Neural cell (in vitro differentiated cells): ENCODE data around the gene NFE2L1. TPM values are rescaled to one million over a fixed set of nuclear protein-coding genes. Genes with fewer than 3 reads are reported as not detected.
"Not testable (repeated sequence)": the region's sequence is repeated elsewhere in the genome, so short reads cannot be mapped to it uniquely, and the experiment has no call there.

Experiments used
- H2AFZ ChIP-seq: fragments of 200-600, 300-800 bp; sonication (generic), shearing (Covaris generic); 2 replicates; pipeline ENCODE4 v1.6.0; 2014; ENCODE audit warnings: low read depth, mild to moderate bottlenecking, antibody characterized with exemption, low read length, moderate library complexity
- H3F3A ChIP-seq: fragments of 200-600 bp; shearing (Covaris generic); 2 replicates; pipeline ENCODE4 v1.6.1; 2016; ENCODE audit warnings: mild to moderate bottlenecking, moderate library complexity, mixed read lengths, antibody characterized with exemption, low read length; ENCODE audit not compliant: insufficient read depth, poor library complexity, severe bottlenecking
- H3K27ac ChIP-seq: fragments of 200-600, 300-800 bp; sonication (generic), shearing (Covaris generic); 2 replicates; pipeline ENCODE4 v1.5.1; 2014; ENCODE audit warnings: mild to moderate bottlenecking, low read length, moderate library complexity
- H3K27me3 ChIP-seq: fragments of 300-800, 200-600 bp; sonication (generic), shearing (Covaris generic); 2 replicates; pipeline ENCODE4 v1.6.0; 2014; ENCODE audit warnings: mild to moderate bottlenecking, low read depth, low read length, moderate library complexity; ENCODE audit not compliant: insufficient read depth
- H3K36me3 ChIP-seq: fragments of 300-800, 200-600 bp; sonication (generic), shearing (Covaris generic); 2 replicates; pipeline ENCODE4 v1.5.1; 2014; ENCODE audit warnings: mild to moderate bottlenecking, antibody characterized with exemption, low read length, moderate library complexity; ENCODE audit not compliant: insufficient read depth
- H3K4me2 ChIP-seq: fragments of 300-800, 200-600 bp; sonication (generic), shearing (Covaris generic); 2 replicates; pipeline ENCODE4 v1.6.0; 2014; ENCODE audit warnings: mild to moderate bottlenecking, low read length
- H3K4me3 ChIP-seq: fragments of 300-800, 200-600 bp; sonication (generic), shearing (Covaris generic); 2 replicates; pipeline ENCODE4 v1.5.1; 2014; ENCODE audit warnings: mild to moderate bottlenecking, low read length, moderate library complexity
- H3K79me2 ChIP-seq: fragments of 200-600 bp; shearing (Covaris generic); replicated peaks from 2 replicates; pipeline ENCODE4 v1.6.0; 2014; ENCODE audit warnings: mild to moderate bottlenecking, low read length, moderate library complexity; ENCODE audit not compliant: insufficient read depth
- H3K9ac ChIP-seq: fragments of 300-800, 200-600 bp; sonication (generic), shearing (Covaris generic); 2 replicates; pipeline ENCODE4 v1.6.1; 2016; ENCODE audit warnings: mild to moderate bottlenecking, low read length, mixed read lengths
- H3K9me2 ChIP-seq: fragments of 200-600 bp; shearing (Covaris generic); 2 replicates; pipeline ENCODE4 v1.6.1; 2016; ENCODE audit warnings: mild to moderate bottlenecking, low read length, mixed read lengths; ENCODE audit not compliant: insufficient read depth
- H3K9me3 ChIP-seq: fragments of 200-600, 300-800 bp; sonication (generic), shearing (Covaris generic); 2 replicates; pipeline ENCODE4 v1.6.1; 2016; ENCODE audit warnings: mild to moderate bottlenecking, mixed run types, low read length, moderate library complexity, mixed read lengths
- H4K20me1 ChIP-seq: fragments of 200-600 bp; shearing (Covaris generic); 2 replicates; pipeline ENCODE4 v1.6.1; 2016; ENCODE audit warnings: mild to moderate bottlenecking, mixed run types; ENCODE audit not compliant: insufficient read depth
- CTCF ChIP-seq: fragments of 450-650 bp; IDR thresholded peaks from 2 replicates; pipeline ENCODE4 v1.5.1; 2014; ENCODE audit warnings: antibody characterized with exemption, mild to moderate bottlenecking, moderate library complexity; ENCODE audit not compliant: poor library complexity, severe bottlenecking
- EP300 ChIP-seq: fragments of 450-650 bp; conservative IDR thresholded peaks from 2 replicates; pipeline ENCODE4 v1.6.1; 2014; ENCODE audit warnings: antibody characterized with exemption, mild to moderate bottlenecking, moderate library complexity; ENCODE audit not compliant: poor library complexity, severe bottlenecking
- EZH2 ChIP-seq: fragments of 200-600, 300-800 bp; shearing (Covaris generic), sonication (generic); IDR thresholded peaks from 2 replicates; pipeline ENCODE4 v1.6.1; 2014; ENCODE audit warnings: antibody characterized with exemption, low read length, borderline replicate concordance, mild to moderate bottlenecking; ENCODE audit not compliant: insufficient read depth, poor library complexity, severe bottlenecking
- MXI1 ChIP-seq: fragments of 450-650 bp; conservative IDR thresholded peaks from 2 replicates; pipeline ENCODE4 v1.6.1; 2014; ENCODE audit warnings: antibody characterized with exemption, mild to moderate bottlenecking; ENCODE audit not compliant: poor library complexity, severe bottlenecking
- POLR2AphosphoS5 ChIP-seq: IDR thresholded peaks from 2 replicates; pipeline ENCODE4 v1.6.1; 2012
- RAD21 ChIP-seq: fragments of 450-650 bp; conservative IDR thresholded peaks from 2 replicates; pipeline ENCODE4 v1.6.1; 2014; ENCODE audit warnings: antibody characterized with exemption, mild to moderate bottlenecking, moderate library complexity
- REST ChIP-seq: IDR thresholded peaks from 2 replicates; pipeline ENCODE4 v1.6.1; 2012; ENCODE audit warnings: borderline replicate concordance
- SMC3 ChIP-seq: fragments of 450-650 bp; conservative IDR thresholded peaks from 2 replicates; pipeline ENCODE4 v1.6.1; 2014; ENCODE audit warnings: antibody characterized with exemption, mild to moderate bottlenecking, moderate library complexity; ENCODE audit not compliant: poor library complexity
- TAF1 ChIP-seq: IDR thresholded peaks from 2 replicates; pipeline ENCODE4 v1.6.1; 2012; ENCODE audit warnings: low read depth
- polyA plus RNA-seq: library from polyadenylated mRNA; depleted of rRNA; stranded (reverse); fragments of >200 nt; gene quantifications from 2 replicates; pipeline ENCODE4 v1.2.3, GENCODE V29; 2014

NFE2L1 gene
- polyA plus RNA-seq, 1 donor from 2014 or later, result 48.4 TPM

- H3K79me2 ChIP-seq, result no peaks in the 10 kb centered on the region
- H2AFZ ChIP-seq, result no peak overlapping the region
- no peak overlapping the region for H3K4me2 ChIP-seq
- peaks cover 8% of the 10 kb centered on the region for H3F3A ChIP-seq
- no peak for TF ChIP-seq CTCF
- TF ChIP-seq EZH2, result no peak
- TF ChIP-seq RAD21, result no peak
- no peak for TF ChIP-seq SMC3
- TF ChIP-seq MXI1, result no peak
- TF ChIP-seq REST, result no peak
- TF ChIP-seq TAF1, result no peak
- TF ChIP-seq EP300, result no peak
- no peak for TF ChIP-seq POLR2AphosphoS5
- H3K9ac ChIP-seq, result no peak overlapping the region
- no peak overlapping the region for H3K27ac ChIP-seq
- H4K20me1 ChIP-seq, result no peaks in the 10 kb centered on the region
- H3K4me3 ChIP-seq, result no peak overlapping the region
- H3K27me3 ChIP-seq, result no peaks in the 10 kb centered on the region
- no peaks in the 10 kb centered on the region for H3K9me3 ChIP-seq
- no peaks in the 10 kb centered on the region for H3K36me3 ChIP-seq
- no peaks in the 10 kb centered on the region for H3K9me2 ChIP-seq
Measured at GRCh38 chr17:47999582-47999981, 48.6 kb upstream of the NFE2L1 start.

DNA sequence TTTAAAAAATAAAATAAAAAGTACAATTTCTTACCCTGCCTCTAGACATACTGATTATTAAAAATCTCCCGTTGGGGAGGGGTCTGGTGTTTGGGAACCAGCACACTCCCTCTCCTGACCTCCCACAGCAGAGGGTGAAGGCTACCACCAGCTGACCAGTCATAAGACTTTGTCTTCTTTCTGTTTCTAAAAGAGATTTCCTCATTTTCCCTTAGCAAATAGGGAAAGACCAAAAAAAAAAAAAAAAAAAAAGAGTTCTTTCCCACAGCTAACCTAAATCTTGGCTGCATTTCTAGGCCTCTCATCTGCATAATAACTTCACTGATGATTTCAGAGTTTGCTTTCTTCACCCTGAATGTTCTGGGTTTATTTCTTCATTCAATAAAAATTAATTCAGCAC, 47.0 kb upstream of the NFE2L1 start:
- Histone ChIP-seq H3K27ac (no peak overlapping the region), H3K4me2 (no peak overlapping the region), H3K4me3 (no peak overlapping the region), H3K9me3 (no peaks in the 10 kb centered on the region), H2AFZ (no peak overlapping the region), H3K9me2 (no peaks in the 10 kb centered on the region), H3K27me3 (no peaks in the 10 kb centered on the region), H3K36me3 (no peaks in the 10 kb centered on the region), H4K20me1 (no peaks in the 10 kb centered on the region), H3F3A (peaks cover 8% of the 10 kb centered on the region), H3K9ac (no peak overlapping the region), H3K79me2 (no peaks in the 10 kb centered on the region)
- TF ChIP-seq CTCF, result no peak
- TF ChIP-seq RAD21, result no peak
- TF ChIP-seq MXI1, result no peak
- no peak for TF ChIP-seq REST
- no peak for TF ChIP-seq EZH2
- TF ChIP-seq EP300, result no peak
- no peak for TF ChIP-seq TAF1
- no peak for TF ChIP-seq SMC3
- no peak for TF ChIP-seq POLR2AphosphoS5

GRCh38 chr17:48001657-48002056, 46.5 kb upstream of the NFE2L1 start:
- not testable (repeated sequence) for H3K27me3 ChIP-seq, H3K9me2 ChIP-seq, H3K36me3 ChIP-seq, H3K9ac ChIP-seq, H4K20me1 ChIP-seq, H3K27ac ChIP-seq, H3K4me3 ChIP-seq, H3K9me3 ChIP-seq, H3F3A ChIP-seq, H3K4me2 ChIP-seq, H2AFZ ChIP-seq, H3K79me2 ChIP-seq
